Loucy (cell line): ENCODE results near the gene CTLA4.

Experiments used
- CTCF ChIP-seq: fragments of 200-600 bp; sonication (generic); conservative IDR thresholded peaks from 2 replicates; pipeline ENCODE4 v1.5.1; 2014; ENCODE audit warnings: mild to moderate bottlenecking, antibody characterized with exemption, low read length
- EZH2phosphoT487 ChIP-seq: fragments of 200-600 bp; IDR thresholded peaks from 2 replicates; pipeline ENCODE4 v1.6.1; 2018; ENCODE audit warnings: antibody characterized with exemption, mild to moderate bottlenecking, moderate library complexity, borderline replicate concordance

- no peak for TF ChIP-seq CTCF
- TF ChIP-seq EZH2phosphoT487: no peak
Observed at GRCh38 chr2:203893840-203894239, 26.3 kb downstream of the CTLA4 start.
